Liver (tissue), 3 donors: ENCODE measurements around the gene PPM1B.

Source experiments
- ATF3 ChIP-seq: IDR thresholded peaks from 2 replicates; pipeline ENCODE4 v1.6.1; 2016; ENCODE audit warnings: antibody characterized with exemption
- CTCF ChIP-seq: fragments of 150-350 bp; IDR thresholded peaks from 2 replicates; pipeline ENCODE4 v1.5.1; 2017; ENCODE audit warnings: improper control_type of control experiment, low read depth, low read length; ENCODE audit not compliant: missing input control
- HNF4G ChIP-seq: IDR thresholded peaks from 2 replicates; pipeline ENCODE4 v1.6.1; 2016; ENCODE audit warnings: antibody characterized with exemption
- REST ChIP-seq: IDR thresholded peaks from 2 replicates; pipeline ENCODE4 v1.6.1; 2016; ENCODE audit warnings: antibody characterized with exemption, mild to moderate bottlenecking
- YY1 ChIP-seq: IDR thresholded peaks from 2 replicates; pipeline ENCODE4 v1.6.1; 2016; ENCODE audit warnings: antibody characterized with exemption, mild to moderate bottlenecking
- TF ChIP-seq, protein P1 (sequence below): IDR thresholded peaks from 2 replicates; pipeline ENCODE4 v1.6.1; 2016; ENCODE audit warnings: antibody characterized with exemption
- donor health status: healthy.
- donor health status: healthy.

GRCh38 chr2:44143701-44144100 is 25.0 kb upstream of the PPM1B start:
- no peak for TF ChIP-seq REST
- no peak for TF ChIP-seq CTCF
- no peak for TF ChIP-seq ATF3
- no peak for TF ChIP-seq HNF4G
- no peak for TF ChIP-seq YY1
- TF ChIP-seq, protein P1, sequence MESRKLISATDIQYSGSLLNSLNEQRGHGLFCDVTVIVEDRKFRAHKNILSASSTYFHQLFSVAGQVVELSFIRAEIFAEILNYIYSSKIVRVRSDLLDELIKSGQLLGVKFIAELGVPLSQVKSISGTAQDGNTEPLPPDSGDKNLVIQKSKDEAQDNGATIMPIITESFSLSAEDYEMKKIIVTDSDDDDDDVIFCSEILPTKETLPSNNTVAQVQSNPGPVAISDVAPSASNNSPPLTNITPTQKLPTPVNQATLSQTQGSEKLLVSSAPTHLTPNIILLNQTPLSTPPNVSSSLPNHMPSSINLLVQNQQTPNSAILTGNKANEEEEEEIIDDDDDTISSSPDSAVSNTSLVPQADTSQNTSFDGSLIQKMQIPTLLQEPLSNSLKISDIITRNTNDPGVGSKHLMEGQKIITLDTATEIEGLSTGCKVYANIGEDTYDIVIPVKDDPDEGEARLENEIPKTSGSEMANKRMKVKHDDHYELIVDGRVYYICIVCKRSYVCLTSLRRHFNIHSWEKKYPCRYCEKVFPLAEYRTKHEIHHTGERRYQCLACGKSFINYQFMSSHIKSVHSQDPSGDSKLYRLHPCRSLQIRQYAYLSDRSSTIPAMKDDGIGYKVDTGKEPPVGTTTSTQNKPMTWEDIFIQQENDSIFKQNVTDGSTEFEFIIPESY = no peak
